ENCODE results near the gene CDCA4.
A peak's percentile ranks its signal among the peaks of the same experiment; 100 is the strongest.

CDCA4 gene

DNA sequence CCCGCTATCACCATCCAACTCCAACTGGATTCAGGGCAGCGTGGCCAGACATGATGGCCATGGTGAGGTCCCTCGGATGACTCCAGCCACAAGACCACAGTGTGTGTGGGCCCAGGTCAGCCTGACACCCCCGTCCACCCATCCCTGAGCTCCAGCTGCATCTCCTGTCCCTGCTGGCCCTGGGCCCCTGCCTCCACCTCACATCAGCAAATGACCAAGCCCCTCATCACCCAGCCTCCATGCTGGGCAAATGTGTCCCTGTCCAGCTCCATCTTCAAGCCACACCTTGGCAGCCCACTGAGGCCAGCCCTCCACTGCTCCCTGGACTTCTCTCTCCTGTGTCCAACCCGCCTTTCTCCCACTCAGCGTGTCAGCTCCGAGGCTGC is 41.2 kb upstream of the CDCA4 start:
- H3K27ac ChIP-seq, result no peak overlapping the region
- no peak for TF ChIP-seq ZFX (IDR thresholded peaks at IDR 0.05; ENCODE audit: borderline replicate concordance)
- TF ChIP-seq, protein P1, sequence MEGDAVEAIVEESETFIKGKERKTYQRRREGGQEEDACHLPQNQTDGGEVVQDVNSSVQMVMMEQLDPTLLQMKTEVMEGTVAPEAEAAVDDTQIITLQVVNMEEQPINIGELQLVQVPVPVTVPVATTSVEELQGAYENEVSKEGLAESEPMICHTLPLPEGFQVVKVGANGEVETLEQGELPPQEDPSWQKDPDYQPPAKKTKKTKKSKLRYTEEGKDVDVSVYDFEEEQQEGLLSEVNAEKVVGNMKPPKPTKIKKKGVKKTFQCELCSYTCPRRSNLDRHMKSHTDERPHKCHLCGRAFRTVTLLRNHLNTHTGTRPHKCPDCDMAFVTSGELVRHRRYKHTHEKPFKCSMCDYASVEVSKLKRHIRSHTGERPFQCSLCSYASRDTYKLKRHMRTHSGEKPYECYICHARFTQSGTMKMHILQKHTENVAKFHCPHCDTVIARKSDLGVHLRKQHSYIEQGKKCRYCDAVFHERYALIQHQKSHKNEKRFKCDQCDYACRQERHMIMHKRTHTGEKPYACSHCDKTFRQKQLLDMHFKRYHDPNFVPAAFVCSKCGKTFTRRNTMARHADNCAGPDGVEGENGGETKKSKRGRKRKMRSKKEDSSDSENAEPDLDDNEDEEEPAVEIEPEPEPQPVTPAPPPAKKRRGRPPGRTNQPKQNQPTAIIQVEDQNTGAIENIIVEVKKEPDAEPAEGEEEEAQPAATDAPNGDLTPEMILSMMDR (IDR thresholded peaks at IDR 0.05), result no peak

DNA sequence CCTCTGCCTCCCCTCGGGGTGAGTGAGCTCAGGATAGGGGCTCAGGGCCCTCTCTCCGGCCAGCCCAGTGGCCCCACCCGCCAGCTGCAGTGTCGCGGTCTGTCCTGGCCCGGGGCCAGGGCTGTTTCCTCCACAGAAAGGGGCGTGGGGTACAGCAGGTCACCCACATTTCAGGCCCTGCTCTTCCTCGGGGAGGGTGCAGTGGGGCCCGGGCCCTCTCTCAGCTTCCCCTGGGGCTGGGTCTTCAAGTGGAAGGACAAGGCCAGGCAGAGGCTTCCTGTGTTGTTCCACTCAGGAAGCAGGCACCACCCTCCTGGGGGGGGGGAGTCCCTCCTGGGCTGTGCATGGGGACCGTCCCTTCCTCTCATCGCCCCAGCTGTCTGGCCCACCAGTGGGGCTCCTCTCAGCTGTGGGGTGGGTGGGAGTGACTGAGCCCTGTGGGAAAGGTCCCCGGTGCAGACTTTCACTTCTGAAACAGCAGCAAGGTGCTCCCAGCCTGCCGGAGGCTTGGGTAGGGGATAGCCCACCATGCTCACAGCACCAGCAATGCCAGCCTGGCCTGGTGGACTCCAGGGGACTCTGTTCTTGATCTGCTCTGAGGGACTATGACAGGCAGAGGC is 40.7 kb upstream of the CDCA4 start:
- H3K27ac ChIP-seq, result no peak overlapping the region
- TF ChIP-seq, protein P1 (IDR thresholded peaks at IDR 0.05), result no peak
- TF ChIP-seq ZFX (IDR thresholded peaks at IDR 0.05; ENCODE audit: borderline replicate concordance), result no peak

DNA sequence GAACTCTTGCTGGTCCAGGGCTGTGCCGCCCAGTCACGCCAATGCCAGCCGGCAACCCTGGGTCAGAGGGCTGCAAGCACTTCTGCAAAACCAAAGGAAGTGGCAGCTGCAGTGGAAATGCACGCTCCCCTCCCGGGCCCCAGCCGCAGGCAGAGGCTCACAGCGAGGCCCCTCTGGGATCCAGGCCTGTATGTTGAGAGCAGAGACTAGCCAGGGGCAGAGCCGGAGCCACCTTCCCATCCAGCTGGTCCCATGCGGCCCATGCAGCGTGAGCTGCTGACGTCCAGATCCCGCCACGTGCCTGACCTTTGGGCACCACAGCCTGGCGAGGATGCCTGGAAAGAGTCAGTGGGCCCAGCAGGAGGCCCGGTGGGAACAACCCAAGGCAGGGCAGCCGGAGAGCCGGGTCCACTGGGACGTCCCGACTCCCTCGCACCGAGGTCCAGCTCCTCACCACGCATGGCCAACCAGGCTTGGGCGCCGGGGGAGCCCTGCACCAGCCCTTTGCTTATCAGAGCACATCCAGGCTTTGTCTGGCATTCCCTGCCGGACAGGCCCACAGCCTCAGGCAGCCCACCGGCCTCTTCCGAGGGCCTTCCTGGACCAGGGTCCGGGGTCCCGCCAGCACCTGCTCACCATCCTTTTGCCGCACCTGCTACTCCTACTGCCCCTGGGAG is 40.0 kb upstream of the CDCA4 start:
- H3K27ac ChIP-seq, result no peak overlapping the region
- TF ChIP-seq, protein P1 (IDR thresholded peaks at IDR 0.05), result no peak

DNA sequence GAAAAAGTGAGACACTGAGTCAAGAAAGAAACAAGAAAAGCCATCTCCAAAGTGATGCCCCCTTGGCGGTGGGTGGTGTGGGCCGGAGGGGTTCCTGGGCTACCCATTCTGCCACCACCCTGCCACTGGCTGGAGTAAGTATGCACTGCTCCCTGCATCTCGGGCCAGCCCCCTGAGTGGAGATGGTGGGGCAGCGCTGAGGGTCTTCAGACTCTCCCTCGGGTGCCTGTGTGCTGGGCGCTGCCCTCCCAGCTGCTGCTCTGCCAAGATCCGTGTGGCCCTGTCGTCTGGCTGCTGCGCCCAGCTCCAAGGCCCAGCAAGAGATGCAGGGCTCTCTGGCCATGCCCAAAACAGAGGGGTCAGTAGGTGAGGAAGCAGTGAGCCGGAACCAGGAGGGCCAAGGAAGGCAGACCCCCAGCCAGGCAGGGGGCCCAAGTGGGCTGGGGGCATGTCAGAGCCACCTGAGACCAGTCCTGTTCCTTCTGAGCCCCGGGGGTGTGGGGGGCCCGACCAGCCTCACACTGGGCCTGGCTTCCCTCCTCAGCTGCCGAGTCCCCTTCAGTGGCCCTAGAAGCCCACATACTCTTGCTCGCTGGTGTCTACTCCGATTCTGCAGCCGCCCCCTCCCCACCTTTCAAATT is 39.2 kb upstream of the CDCA4 start:
- TF ChIP-seq, protein P1 (IDR thresholded peaks at IDR 0.05), result no peak
- H3K27ac ChIP-seq, result no peak overlapping the region

DNA sequence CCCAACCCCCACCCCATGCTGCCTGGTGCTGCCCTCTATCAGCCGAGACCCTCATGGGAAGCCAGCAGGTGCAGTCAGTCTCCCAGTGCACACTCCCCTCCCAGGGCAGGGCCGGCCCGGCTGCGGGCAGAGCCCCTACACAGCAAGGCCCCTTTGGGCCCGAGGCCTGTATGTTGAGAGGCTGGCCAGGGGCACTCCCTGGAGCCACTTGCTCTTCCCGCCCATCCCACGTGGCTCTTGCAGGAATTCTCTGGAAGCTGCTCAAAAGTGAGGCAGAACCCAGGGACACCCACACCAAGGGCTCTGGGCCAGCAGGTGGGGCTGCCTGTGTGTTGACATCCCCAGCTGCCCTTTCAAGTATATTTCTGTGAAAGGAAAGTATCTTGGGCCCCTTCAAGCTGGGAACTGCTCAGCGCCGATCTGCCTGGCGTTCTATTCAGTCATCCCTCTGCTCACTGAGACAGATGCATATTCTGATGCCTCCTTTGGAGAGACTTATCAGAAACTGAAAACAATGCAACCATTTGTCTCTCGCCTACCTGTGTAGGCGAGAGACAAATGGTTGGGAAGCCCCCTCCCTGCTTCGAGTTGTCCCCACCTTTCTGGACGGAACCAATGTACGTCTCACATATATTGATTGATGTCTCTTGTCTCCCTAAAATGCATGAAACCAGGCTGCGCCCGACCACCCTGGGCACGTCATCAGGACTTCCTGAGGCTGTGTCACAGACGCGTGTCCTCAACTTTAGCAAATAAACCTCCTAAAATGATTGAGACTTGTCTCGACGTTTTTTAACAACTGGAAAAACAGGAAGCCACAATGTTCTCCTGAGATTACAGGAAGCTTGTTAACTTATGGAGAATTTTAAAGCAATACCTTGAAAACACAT is 38.4 kb upstream of the CDCA4 start:
- TF ChIP-seq, protein P1 (IDR thresholded peaks at IDR 0.05), result 0 out of 2 replicates have a peak, but pooled peaks have one; percentile 5
- TF ChIP-seq ZFX (IDR thresholded peaks at IDR 0.05; ENCODE audit: borderline replicate concordance), result no peak
- no peak overlapping the region for H3K27ac ChIP-seq

DNA sequence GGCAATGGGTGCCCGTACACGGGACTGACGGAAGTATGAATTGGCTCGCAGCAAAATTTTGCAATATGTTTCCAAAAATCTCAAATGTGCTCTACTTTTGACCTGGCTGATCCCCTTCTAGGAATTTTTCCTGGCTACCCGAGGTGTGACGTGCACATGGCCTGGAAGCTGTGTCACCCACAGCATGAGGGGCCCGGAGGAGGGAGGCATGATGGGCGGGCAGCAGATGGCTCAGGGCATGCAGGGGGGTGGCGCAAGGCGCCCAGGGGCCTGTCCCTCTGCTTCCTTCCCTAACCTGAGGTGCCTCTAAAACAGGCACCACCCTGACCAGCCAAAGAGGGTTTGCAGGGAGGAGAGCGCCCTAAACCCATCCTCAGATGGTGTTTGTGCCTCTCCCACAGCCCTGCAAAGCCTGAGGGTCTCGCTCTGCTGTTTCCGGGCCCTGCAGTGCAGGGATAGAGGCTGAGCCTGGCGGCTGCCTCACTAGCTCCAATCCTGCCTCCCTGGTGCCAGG is 37.7 kb upstream of the CDCA4 start:
- no peak for TF ChIP-seq ZFX (IDR thresholded peaks at IDR 0.05; ENCODE audit: borderline replicate concordance)
- no peak overlapping the region for H3K27ac ChIP-seq

DNA sequence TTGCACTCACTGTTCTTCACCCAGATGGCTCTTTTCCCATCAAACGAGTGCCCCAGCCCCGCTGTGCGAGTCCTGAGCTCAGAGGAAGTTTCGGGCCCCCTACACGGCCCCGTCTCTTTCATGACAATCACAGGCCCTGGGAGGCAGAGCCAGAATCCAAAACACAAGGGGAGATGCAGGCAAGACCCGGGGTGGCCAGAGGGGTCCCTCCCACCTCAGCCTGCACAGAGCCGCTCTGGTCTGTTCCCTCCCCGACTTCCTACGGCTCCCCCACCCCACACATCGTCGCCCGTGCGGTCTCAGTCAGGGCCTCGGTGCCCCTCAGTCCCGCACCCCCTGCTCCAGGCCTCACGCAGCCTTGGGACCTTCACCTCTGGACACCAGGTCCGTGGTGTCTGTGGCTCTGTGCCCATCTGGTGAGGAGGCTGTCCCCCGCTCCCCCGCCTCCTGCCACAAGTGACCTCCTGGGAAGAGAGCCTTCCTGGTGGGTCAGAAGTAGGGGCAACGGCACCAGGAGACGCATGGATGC is 35.5 kb upstream of the CDCA4 start:
- TF ChIP-seq, protein P1 (IDR thresholded peaks at IDR 0.05), result no peak
- no peak for TF ChIP-seq ZFX (IDR thresholded peaks at IDR 0.05; ENCODE audit: borderline replicate concordance)

More for the DNA sequence above, 35.5 kb upstream of the CDCA4 start:
- H3K27ac ChIP-seq, result no peak overlapping the region

Data from 22Rv1 (cell line).